ENCODE results near the gene LRRN4CL. TPM values are rescaled to one million over a fixed set of nuclear protein-coding genes. Genes with fewer than 3 reads are reported as not detected.
"Not testable (repeated sequence)": the region's sequence is repeated elsewhere in the genome, so short reads cannot be mapped to it uniquely, and the experiment has no call there.

LRRN4CL gene
- total RNA-seq, 2 donors from 2014 or later, result 3.1 to 4.6 TPM

- intact Hi-C loops (cut with DNase I), result no loop called here
- Histone ChIP-seq H3K4me3 (peak overlapping the region; percentile 67 to 82), H3K36me3 (replicated peaks in 1 of 2; ENCODE audit: insufficient read depth in 1 of 2, low read depth in 2 of 2) (peaks cover 0 to 2% of the 10 kb centered on the region in 2 donors), H3K9me3 (no peaks in the 10 kb centered on the region), H3K4me1 (peaks cover 41% of the 10 kb centered on the region), H3K27me3 (no peaks in the 10 kb centered on the region), H3K27ac (peak overlapping the region; percentile 79 to 94 (median 84))
- ATAC-seq (peak; percentile 69), DNase-seq (peak; percentile 65 to 76 (median 70))
- no peak for TF ChIP-seq CTCF (IDR thresholded peaks at IDR 0.05)
- TF ChIP-seq POLR2A (IDR thresholded peaks at IDR 0.05), result no peak
- WGBS, 2 donors, result 3 to 4% methylated on average over 21 to 36 of the region's 36 CpGs
Measured at GRCh38 chr11:62664405-62665074, 24.8 kb downstream of the LRRN4CL start.

GRCh38 chr11:62656796-62657429, 32.4 kb downstream of the LRRN4CL start:
- no peaks in the 10 kb centered on the region for H3K9me3 ChIP-seq
- intact Hi-C loops (cut with DNase I), result no loop called here
- DNase-seq (no peak), ATAC-seq (no peak)
- H3K4me3 ChIP-seq, result no peak overlapping the region
- TF ChIP-seq CTCF (IDR thresholded peaks at IDR 0.05), result no peak
- TF ChIP-seq POLR2A (IDR thresholded peaks at IDR 0.05), result no peak
- WGBS, 2 donors, result 47 to 67% methylated on average over 5 of the region's 5 CpGs
- no peak overlapping the region for H3K27ac ChIP-seq
- peaks cover 7% of the 10 kb centered on the region for H3K4me1 ChIP-seq
- H3K27me3 ChIP-seq, result no peaks in the 10 kb centered on the region
- H3K36me3 ChIP-seq (replicated peaks in 1 of 2; ENCODE audit: insufficient read depth in 1 of 2, low read depth in 2 of 2), result no peaks in the 10 kb centered on the region

GRCh38 chr11:62654297-62654696, 35.0 kb downstream of the LRRN4CL start:
- H3K27ac ChIP-seq, result no peak overlapping the region
- 84 to 85% methylated on average over 11 of the region's 11 CpGs for WGBS, 2 donors
- intact Hi-C loops (cut with DNase I), result no loop called here
- ATAC-seq (no peak), DNase-seq (no peak)
- no peaks in the 10 kb centered on the region for H3K9me3 ChIP-seq
- no peak overlapping the region for H3K4me3 ChIP-seq
- H3K27me3 ChIP-seq, result no peaks in the 10 kb centered on the region
- TF ChIP-seq CTCF (IDR thresholded peaks at IDR 0.05) (no peak), POLR2A (IDR thresholded peaks at IDR 0.05) (no peak)
- H3K36me3 ChIP-seq (replicated peaks in 1 of 2; ENCODE audit: insufficient read depth in 1 of 2, low read depth in 2 of 2), result peaks cover 0 to under 1% of the 10 kb centered on the region in 2 donors
- peaks cover 14% of the 10 kb centered on the region for H3K4me1 ChIP-seq

GRCh38 chr11:62652161-62653006, 36.9 kb downstream of the LRRN4CL start:
- intact Hi-C loops (cut with DNase I), result no loop called here
- TF ChIP-seq CTCF (IDR thresholded peaks at IDR 0.05), result no peak
- TF ChIP-seq POLR2A (IDR thresholded peaks at IDR 0.05), result no peak
- ATAC-seq, result no peak

GRCh38 chr11:62650283-62650682, 39.0 kb downstream of the LRRN4CL start:
- ATAC-seq; H3K27ac ChIP-seq; H3K9me3 ChIP-seq; H3K36me3 ChIP-seq (replicated peaks in 1 of 2; ENCODE audit: insufficient read depth in 1 of 2, low read depth in 2 of 2); intact Hi-C loops (cut with DNase I); DNase-seq; H3K4me3 ChIP-seq; H3K27me3 ChIP-seq: not testable (repeated sequence)
- 89 to 90% methylated on average over 12 of the region's 12 CpGs for WGBS, 2 donors
- peaks cover 38% of the 10 kb centered on the region for H3K4me1 ChIP-seq

More at GRCh38 chr11:62652161-62653006, 36.9 kb downstream of the LRRN4CL start:
- H3K27me3 ChIP-seq, result no peaks in the 10 kb centered on the region
- 26 to 40% methylated on average over 13 to 16 of the region's 16 CpGs for WGBS, 2 donors
- peaks cover 25% of the 10 kb centered on the region for H3K4me1 ChIP-seq
- peak overlapping the region; percentile 70 to 73 for H3K4me3 ChIP-seq
- H3K9me3 ChIP-seq, result no peaks in the 10 kb centered on the region
- peaks cover 0 to 7% of the 10 kb centered on the region in 2 donors for H3K36me3 ChIP-seq (replicated peaks in 1 of 2; ENCODE audit: insufficient read depth in 1 of 2, low read depth in 2 of 2)
- DNase-seq, result no peak
- peak overlapping the region; percentile 71 to 93 (median 86) for H3K27ac ChIP-seq

Data from body of pancreas (tissue), 4 donors.